Brain microvascular endothelial cell (primary cell): ENCODE measurements around the gene LRRC55.

ENCODE experiments used
- DNase-seq: peaks from one replicate; pipeline ENCODE4 v3.0.0-alpha.2; 2020
- H3K27ac ChIP-seq: fragments of 250-450 bp; sonication (Bioruptor Pico); 2 replicates; pipeline ENCODE4 v1.5.1; 2020; ENCODE audit warnings: mild to moderate bottlenecking, moderate library complexity
- H3K27me3 ChIP-seq: fragments of 250-450 bp; sonication (Bioruptor Pico); replicated peaks from 2 replicates; pipeline ENCODE4 v1.5.1; 2020; ENCODE audit warnings: mild to moderate bottlenecking
- H3K36me3 ChIP-seq: fragments of 250-450 bp; sonication (Bioruptor Pico); replicated peaks from 2 replicates; pipeline ENCODE4 v1.5.1; 2020; ENCODE audit warnings: mild to moderate bottlenecking
- H3K4me3 ChIP-seq: 2 replicates; pipeline ENCODE4 v1.5.1; 2011; ENCODE audit warnings: low read depth, mild to moderate bottlenecking, control low read depth, low read length, moderate library complexity
- CTCF ChIP-seq: IDR thresholded peaks from 2 replicates; pipeline ENCODE4 v1.5.1; 2011; ENCODE audit warnings: low read depth, mild to moderate bottlenecking, moderate library complexity, low read length, control low read depth, inconsistent platforms; ENCODE audit errors: missing control alignments
- in situ Hi-C: cut with HindIII; loops from 2 replicates; pipeline ENCODE4 v1.10.0; 2017; ENCODE audit warnings: low sequenced_read_pairs, low pct_ligation_motif_present

LRRC55 gene

GRCh38 chr11:57181678-57182305, at the start of gene LRRC55:
Gene LRRC55 (plus strand): TSS chr11:57181953. CDS start chr11:57182023, 70 bp downstream.
- H3K27ac ChIP-seq, result no peak within 1 kb of the TSS
- in situ Hi-C loops, result no loop called here
- no peak within 1 kb of the TSS for H3K4me3 ChIP-seq
- peaks cover 13% of the 10 kb centered on the region for H3K27me3 ChIP-seq
- no peak for TF ChIP-seq CTCF
- DNase-seq, result no peak
- no peaks in the 10 kb centered on the region for H3K36me3 ChIP-seq

GRCh38 chr11:57133366-57134038, 48.3 kb upstream of the LRRC55 start:
- Histone ChIP-seq H3K27me3 (no peaks in the 10 kb centered on the region), H3K27ac (no peak overlapping the region), H3K36me3 (no peaks in the 10 kb centered on the region), H3K4me3 (no peak overlapping the region)
- no peak for DNase-seq
- in situ Hi-C loops, result no loop called here
- TF ChIP-seq CTCF, result no peak

- no peak overlapping the region for H3K27ac ChIP-seq
- H3K36me3 ChIP-seq, result no peaks in the 10 kb centered on the region
- no peak overlapping the region for H3K4me3 ChIP-seq
- H3K27me3 ChIP-seq, result no peaks in the 10 kb centered on the region
- in situ Hi-C loops, result no loop called here
- no peak for TF ChIP-seq CTCF
- DNase-seq, result no peak
These were observed 47.5 kb upstream of the LRRC55 start for GRCh38 chr11:57134284-57134683.

GRCh38 chr11:57135020-57135751, 46.6 kb upstream of the LRRC55 start:
- TF ChIP-seq CTCF, result no peak
- no peak overlapping the region for H3K4me3 ChIP-seq
- DNase-seq, result no peak
- no peaks in the 10 kb centered on the region for H3K36me3 ChIP-seq
- in situ Hi-C loops, result no loop called here
- no peak overlapping the region for H3K27ac ChIP-seq
- H3K27me3 ChIP-seq, result no peaks in the 10 kb centered on the region

GRCh38 chr11:57140568-57140967, 41.2 kb upstream of the LRRC55 start:
- H3K4me3 ChIP-seq, result no peak overlapping the region
- no peak for DNase-seq
- no peaks in the 10 kb centered on the region for H3K36me3 ChIP-seq
- H3K27ac ChIP-seq, result no peak overlapping the region
- in situ Hi-C loops, result no loop called here
- no peak for TF ChIP-seq CTCF
- H3K27me3 ChIP-seq, result no peaks in the 10 kb centered on the region
